Left ventricle myocardium superior (tissue), 1 donor: ENCODE data around the gene KIF26A. TPM values are rescaled to one million over a fixed set of nuclear protein-coding genes. Genes with fewer than 3 reads are reported as not detected.

Source experiments
- microRNA-seq: library from miRNA; unstranded; fragments of <30 nt; microRNA quantifications from one replicate; pipeline ENCODE4 v1.2.0, GENCODE V29; 2020; ENCODE audit warnings: borderline number of aligned reads
- total RNA-seq: library from RNA; stranded (reverse); fragmentation: NEBNext Ultra II Directional; extraction: Animal tissue kit (Norgen Biotek cat#: 25700); gene quantifications from one replicate; pipeline ENCODE4 v1.2.1, GENCODE V29; 2021
- donor health status: DM: no; HTN: yes; CAD: no; lungs with severe emphysema.

Gene KIF26A
- total RNA-seq, 1 donor from 2014 or later = 6.0 TPM

Small RNA genes lying within 50 kb of the gene (microRNA-seq; reads per million reads assigned to microRNA genes)
- gene MIR203A (not detected), gene MIR203B (not detected)

Other genes with a start within 250 kb of the KIF26A start
- gene TDRD9, start 210.1 kb upstream of the KIF26A start, total RNA-seq = 2.2 TPM
- 29.8 TPM for gene RD3L, start 196.1 kb upstream of the KIF26A start, total RNA-seq
- 28.2 TPM for gene ASPG, start 52.9 kb upstream of the KIF26A start, total RNA-seq